Activated T-helper 9 cell treated with anti-CD3 and anti-CD28 coated beads, Interleukin-2, amount 50 U/mL, for 16 hours (primary cell): Measurements from ENCODE around the gene FLACC1.
"Not testable (repeated sequence)": the region's sequence is repeated elsewhere in the genome, so short reads cannot be mapped to it uniquely, and the experiment has no call there.

Experiments
- DNase-seq: peaks from one replicate; pipeline ENCODE4 v3.0.0-alpha.2; 2020; ENCODE audit warnings: low read depth

The FLACC1 gene

GRCh38 chr2:201348758-201349157 lies 8.4 kb downstream of the FLACC1 start:
- DNase-seq = no peak

- DNase-seq = no peak
These were observed 10.0 kb downstream of the FLACC1 start for GRCh38 chr2:201347138-201347537.

GRCh38 chr2:201345625-201346213 lies 11.4 kb downstream of the FLACC1 start:
- no peak for DNase-seq

- no peak for DNase-seq
These were observed 12.3 kb downstream of the FLACC1 start for GRCh38 chr2:201344663-201345366.

GRCh38 chr2:201343559-201343958 lies 13.6 kb downstream of the FLACC1 start:
- DNase-seq = no peak

- no peak for DNase-seq
These were observed 14.2 kb downstream of the FLACC1 start for GRCh38 chr2:201342923-201343322.

- no peak for DNase-seq
These were observed 27.7 kb downstream of the FLACC1 start for GRCh38 chr2:201329409-201329808.

GRCh38 chr2:201327678-201328077 lies 29.5 kb downstream of the FLACC1 start:
- no peak for DNase-seq

- no peak for DNase-seq
These were observed 34.4 kb downstream of the FLACC1 start for GRCh38 chr2:201322772-201323171.

- DNase-seq = no peak
These were observed 36.4 kb downstream of the FLACC1 start for GRCh38 chr2:201320701-201321100.

- no peak for DNase-seq
These were observed 36.9 kb downstream of the FLACC1 start for GRCh38 chr2:201320257-201320656.

- DNase-seq = no peak
These were observed 37.6 kb downstream of the FLACC1 start for GRCh38 chr2:201319511-201319910.

- DNase-seq = no peak
These were observed 43.8 kb downstream of the FLACC1 start for GRCh38 chr2:201313362-201313761.

- DNase-seq = no peak
These were observed 48.2 kb downstream of the FLACC1 start for GRCh38 chr2:201308914-201309313.

- no peak for DNase-seq
These were observed 49.3 kb downstream of the FLACC1 start for GRCh38 chr2:201307876-201308275.

GRCh38 chr2:201299929-201300328 lies 57.2 kb downstream of the FLACC1 start:
- not testable (repeated sequence) for DNase-seq

- DNase-seq = no peak
These were observed 58.6 kb downstream of the FLACC1 start for GRCh38 chr2:201298462-201299052.

GRCh38 chr2:201290457-201291148 lies 66.5 kb downstream of the FLACC1 start:
- not testable (repeated sequence) for DNase-seq

- DNase-seq = no peak
These were observed 71.6 kb downstream of the FLACC1 start for GRCh38 chr2:201285499-201285898.

GRCh38 chr2:201280191-201281040 lies 76.7 kb downstream of the FLACC1 start:
- DNase-seq = no peak

GRCh38 chr2:201279079-201279478 lies 78.1 kb downstream of the FLACC1 start:
- no peak for DNase-seq

- no peak for DNase-seq
These were observed 80.6 kb downstream of the FLACC1 start for GRCh38 chr2:201276511-201276910.
